HG03025 (cell line): ENCODE measurements around the gene PTCSC3.
"Not testable (repeated sequence)": the region's sequence is repeated elsewhere in the genome, so short reads cannot be mapped to it uniquely, and the experiment has no call there.

Experiments used
- ATAC-seq: cut with Tn5 transposase; IDR thresholded peaks from one replicate; pipeline ENCODE4 v1.9.1; 2021; ENCODE audit warnings: mild to moderate bottlenecking, moderate library complexity; ENCODE audit not compliant: unreplicated experiment, low FRiP score

Gene PTCSC3

DNA sequence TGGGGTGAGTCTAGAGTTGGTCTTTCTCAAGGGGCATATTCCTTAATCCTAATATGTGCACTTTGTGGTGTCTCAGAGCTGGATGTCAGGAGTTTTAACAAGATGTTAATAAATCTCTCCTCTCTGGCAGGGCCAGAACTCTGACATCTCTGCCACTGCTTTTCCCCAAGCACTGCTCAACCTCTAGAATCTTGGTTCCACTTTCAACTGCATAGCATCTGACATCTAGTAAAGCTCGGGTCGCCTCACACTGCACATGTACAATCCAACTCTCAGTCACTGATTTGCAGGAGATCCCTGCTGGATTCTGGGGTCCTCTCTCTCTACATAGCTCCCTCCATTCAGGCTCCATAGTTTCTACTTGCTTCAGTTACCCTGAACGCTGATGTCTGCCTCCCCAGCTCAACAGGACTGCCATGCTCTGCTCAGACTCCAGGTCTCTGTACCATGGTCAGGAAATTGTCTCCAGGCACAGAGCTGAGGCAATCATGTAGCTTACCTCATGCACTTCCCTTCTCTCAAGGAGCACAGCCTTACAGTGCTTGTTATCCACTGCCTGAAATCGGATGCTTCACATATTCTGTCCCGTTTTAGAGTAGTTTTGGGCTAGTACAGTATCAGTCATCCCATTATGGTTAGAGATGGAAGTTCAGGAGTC lies 1.6 kb downstream of the PTCSC3 start:
- ATAC-seq, result no peak

- ATAC-seq, result no peak
Measured at GRCh38 chr14:36173161-36173560, 3.4 kb downstream of the PTCSC3 start.

DNA sequence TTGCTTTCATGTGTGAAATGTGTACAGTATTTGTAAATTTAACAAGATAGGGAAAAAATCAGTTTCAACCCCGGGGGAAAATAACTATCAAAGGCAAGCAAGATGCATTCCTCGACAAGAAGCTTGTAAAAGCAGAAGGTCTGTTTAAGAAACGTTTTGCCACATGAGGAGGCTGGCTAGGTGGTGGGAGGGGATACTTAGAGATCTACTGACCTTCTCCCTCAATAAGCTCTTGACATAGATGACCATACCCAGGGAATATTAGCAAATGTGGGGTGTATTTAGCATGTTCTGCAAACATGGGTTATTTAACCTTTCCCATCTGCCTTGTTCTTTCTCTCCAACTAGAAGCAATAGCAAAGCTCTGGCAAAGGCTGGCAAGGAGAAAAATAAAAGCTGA lies 4.9 kb downstream of the PTCSC3 start:
- ATAC-seq, result no peak

GRCh38 chr14:36167431-36167830 lies 9.1 kb downstream of the PTCSC3 start:
- no peak for ATAC-seq

DNA sequence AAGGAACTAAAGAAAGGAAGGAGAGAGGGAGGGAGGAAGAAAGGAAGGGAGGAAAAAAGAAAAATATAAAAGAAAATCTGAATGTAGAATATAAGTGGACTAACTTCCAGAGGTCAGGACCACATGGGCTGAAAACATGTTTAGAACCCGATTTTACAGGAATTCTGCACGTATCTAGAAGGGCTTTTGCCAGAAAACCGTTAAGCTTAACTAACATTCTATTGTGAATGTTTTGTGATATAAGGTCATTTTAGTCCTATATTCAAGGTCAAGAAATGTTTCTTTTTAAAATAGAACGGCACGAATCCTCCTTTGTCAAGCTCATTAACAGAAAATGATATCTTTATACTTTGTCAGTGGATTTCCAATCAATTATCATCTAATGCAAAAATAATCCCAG lies 13.1 kb downstream of the PTCSC3 start:
- ATAC-seq, result no peak

- no peak for ATAC-seq
Measured at GRCh38 chr14:36162267-36162666, 14.3 kb downstream of the PTCSC3 start.

DNA sequence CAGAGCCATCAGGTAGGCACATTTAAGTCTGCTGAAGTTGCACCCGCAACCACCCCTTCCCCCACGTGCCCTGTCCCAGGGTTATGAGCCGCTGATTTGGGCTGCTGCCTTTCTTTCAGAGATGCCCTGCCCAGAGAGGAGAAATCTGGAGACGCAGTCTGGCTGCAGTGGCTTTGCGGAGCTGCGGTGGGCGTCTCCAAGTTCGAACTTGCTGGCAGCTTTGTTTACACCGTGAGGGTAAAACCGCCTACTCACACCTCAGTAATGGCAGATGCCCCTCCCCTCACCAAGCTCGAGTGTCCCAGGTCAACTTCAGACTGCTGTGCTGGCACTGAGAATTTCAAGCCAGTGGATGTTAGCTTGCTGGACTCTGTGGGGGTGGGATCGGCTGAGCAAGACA lies 14.7 kb downstream of the PTCSC3 start:
- no peak for ATAC-seq

DNA sequence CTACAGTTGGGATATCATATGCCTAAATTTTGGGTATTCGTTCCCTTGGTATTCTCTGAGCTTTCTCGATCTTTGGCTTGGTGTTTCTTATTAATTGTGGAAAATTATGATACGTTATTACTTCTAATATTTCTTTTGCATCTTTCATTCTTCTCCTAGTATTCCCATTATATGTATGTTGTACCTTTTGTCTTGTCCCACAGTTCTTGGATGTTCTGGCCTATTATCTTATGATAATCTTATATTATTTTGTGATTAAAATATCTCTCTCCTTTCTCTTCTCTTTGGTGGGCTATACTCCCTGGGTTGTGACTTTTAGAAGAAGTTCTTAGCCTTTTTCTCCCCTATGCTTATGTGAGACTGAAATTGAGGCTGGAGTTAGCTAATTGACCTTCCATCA lies 25.2 kb downstream of the PTCSC3 start:
- no peak for ATAC-seq

DNA sequence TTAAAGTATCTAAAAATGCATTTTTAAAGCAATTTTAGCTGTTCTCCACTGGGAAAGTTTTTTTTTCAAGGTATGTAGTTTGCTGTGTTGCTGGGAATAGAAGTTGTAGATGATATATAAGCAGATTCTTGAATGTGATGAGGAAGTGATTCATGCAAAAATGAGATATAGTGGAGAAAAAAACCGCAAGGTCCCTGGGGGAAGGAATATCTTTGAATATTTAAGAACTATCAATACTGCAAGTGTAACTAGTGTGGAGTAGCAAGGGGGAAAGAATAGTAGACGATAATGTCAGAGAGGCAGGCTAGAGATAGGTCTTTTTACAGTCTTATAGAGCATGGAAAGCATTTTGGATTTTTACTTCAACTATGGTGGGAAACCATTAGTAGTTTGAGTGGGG lies 42.5 kb downstream of the PTCSC3 start:
- ATAC-seq, result no peak

- no peak for ATAC-seq
Measured at GRCh38 chr14:36132826-36133225, 43.7 kb downstream of the PTCSC3 start.

DNA sequence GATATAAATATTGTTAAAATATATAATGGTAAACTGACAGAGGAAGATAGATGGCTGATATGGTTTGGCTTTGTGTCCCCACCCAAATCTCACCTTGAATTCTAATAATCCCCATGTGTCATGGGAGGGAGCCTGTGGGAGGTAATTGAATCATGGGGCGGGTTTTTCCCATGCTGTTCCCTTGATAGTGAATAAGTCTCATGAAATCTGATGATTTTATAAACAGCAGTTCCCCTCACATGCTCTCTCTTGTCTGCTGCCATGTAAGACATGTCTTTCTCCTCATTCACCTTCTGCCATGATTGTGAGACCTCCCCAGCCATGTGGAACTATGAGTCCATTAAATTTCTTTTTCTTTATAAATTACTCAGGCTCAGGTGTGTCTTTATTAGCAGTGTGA lies 46.3 kb downstream of the PTCSC3 start:
- no peak for ATAC-seq

DNA sequence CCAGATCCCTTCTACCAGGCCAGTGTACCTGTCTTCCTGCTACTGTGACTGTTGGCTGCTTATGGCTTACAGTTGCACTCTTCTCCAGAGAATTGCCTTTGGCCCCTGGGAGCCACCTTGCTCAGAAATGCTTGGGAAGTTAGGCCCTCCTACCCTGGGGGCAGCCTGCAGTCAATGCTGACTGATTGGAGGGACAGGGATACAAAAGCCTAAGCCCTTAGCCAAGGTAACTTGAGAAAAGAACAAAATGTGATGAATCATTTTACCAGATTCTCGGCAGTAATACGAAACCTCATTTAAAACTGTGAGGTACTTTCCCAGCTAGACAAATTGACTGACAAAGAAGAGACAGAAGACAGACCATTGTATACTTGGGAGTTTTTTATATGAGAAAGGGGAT lies 47.3 kb downstream of the PTCSC3 start:
- ATAC-seq, result no peak

DNA sequence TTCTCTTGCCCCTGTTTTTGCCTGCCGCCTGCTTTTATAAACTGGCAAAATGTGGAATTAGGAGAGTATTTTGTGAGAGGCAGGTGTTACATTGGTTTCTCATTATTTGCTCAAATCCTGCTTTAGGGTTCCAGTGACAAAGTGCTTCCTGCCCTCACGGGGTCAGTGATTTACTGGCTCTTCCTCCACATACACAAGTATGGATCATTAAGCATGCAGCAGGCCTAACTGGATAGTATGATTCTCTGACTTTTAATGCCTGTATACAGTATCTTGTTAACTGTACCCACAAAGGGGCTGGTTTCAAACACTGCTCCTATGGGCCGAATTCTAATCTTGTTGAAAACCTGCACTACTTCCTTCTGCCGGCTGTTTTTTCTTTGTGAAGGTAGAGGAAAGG lies 63.2 kb downstream of the PTCSC3 start:
- no peak for ATAC-seq

- no peak for ATAC-seq
Measured at GRCh38 chr14:36111822-36112583, 64.5 kb downstream of the PTCSC3 start.

DNA sequence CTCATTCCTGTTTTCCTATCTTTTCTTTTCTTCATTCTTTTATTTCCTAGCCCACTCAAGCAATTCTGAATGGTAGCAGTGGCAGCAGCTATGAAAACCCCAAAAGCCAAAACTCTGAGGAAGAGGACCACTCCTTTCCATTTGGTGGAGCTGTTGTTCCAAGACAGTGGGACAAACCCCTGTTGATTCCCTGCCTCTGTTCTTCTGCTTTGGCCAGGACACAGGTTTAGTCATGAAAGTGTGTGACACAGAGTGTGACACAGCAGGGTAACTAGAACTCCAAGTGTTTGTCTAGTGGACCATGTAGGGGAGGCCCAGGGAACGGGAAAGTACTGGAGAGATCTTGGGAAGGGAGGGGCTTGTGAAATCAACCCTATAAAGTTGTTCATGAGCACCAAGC lies 71.1 kb downstream of the PTCSC3 start:
- ATAC-seq, result no peak

- not testable (repeated sequence) for ATAC-seq
Measured at GRCh38 chr14:36104258-36104657, 72.3 kb downstream of the PTCSC3 start.

GRCh38 chr14:36099619-36100018 lies 76.9 kb downstream of the PTCSC3 start:
- no peak for ATAC-seq

GRCh38 chr14:36097356-36097755 lies 79.2 kb downstream of the PTCSC3 start:
- ATAC-seq, result no peak

- ATAC-seq, result no peak
Measured at GRCh38 chr14:36096090-36096489, 80.4 kb downstream of the PTCSC3 start.

DNA sequence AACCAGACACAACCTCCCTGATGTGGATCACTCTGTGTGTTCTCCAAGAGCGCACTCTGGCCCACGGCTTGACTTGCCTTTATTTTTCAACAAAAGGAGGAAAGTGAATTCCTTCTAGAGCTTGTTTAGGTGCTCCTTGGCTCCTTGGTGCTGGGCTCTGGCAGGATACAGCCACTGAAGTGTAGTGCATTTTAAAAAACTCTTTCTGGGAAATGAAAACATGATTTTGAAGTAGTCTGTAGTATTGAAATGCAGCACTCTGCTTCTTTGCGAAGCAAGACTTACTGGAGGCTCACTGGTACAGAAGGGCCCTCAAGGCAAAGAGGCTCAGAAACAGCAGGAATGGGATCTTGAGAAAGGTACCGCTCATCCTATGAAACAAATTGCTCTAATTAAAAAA lies 81.6 kb downstream of the PTCSC3 start:
- no peak for ATAC-seq

GRCh38 chr14:36091096-36091495 lies 85.4 kb downstream of the PTCSC3 start:
- no peak for ATAC-seq

DNA sequence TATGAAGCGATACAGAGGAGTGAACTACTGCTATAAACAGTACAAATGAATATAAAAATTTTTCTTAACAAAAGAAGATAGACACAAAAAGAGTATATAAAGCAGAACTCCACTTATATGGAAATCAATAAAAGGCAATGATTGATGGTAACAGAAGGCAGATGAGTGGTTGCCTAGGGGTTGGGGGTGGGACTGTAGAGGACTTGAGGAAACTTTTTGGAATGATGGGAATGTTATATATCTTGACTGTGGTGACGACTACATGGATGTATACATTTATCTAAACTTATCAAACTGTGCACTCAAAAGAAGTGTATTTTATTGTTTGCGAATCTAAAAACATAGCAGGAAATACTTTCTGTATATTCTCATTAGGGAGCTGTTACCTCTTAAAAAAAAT lies 89.1 kb downstream of the PTCSC3 start:
- ATAC-seq, result no peak
